ENCODE measurements around the gene ZIC1. TPM values are rescaled to one million over a fixed set of nuclear protein-coding genes. Genes with fewer than 3 reads are reported as not detected.

ZIC1 gene
- total RNA-seq, 1 donor from 2014 or later = not detected

GRCh38 chr3:147427746-147428145, 18.6 kb downstream of the ZIC1 start:
- no peak for DNase-seq (ENCODE audit: low read depth)
- TF ChIP-seq CTCF (conservative IDR thresholded peaks at IDR 0.05; ENCODE audit: low read depth, low read length) = no peak
- H3K4me3 ChIP-seq (ENCODE audit: low read depth, low read length) = no peak overlapping the region

- no peak for DNase-seq (ENCODE audit: low read depth)
- H3K4me3 ChIP-seq (ENCODE audit: low read depth, low read length) = no peak overlapping the region
- TF ChIP-seq CTCF (conservative IDR thresholded peaks at IDR 0.05; ENCODE audit: low read depth, low read length) = no peak
Observed at GRCh38 chr3:147428326-147428725, 19.2 kb downstream of the ZIC1 start.

- DNase-seq (ENCODE audit: low read depth) = no peak
- no peak overlapping the region for H3K4me3 ChIP-seq (ENCODE audit: low read depth, low read length)
- no peak for TF ChIP-seq CTCF (conservative IDR thresholded peaks at IDR 0.05; ENCODE audit: low read depth, low read length)
Observed at GRCh38 chr3:147428754-147429153, 19.6 kb downstream of the ZIC1 start.

GRCh38 chr3:147431751-147432150, 22.6 kb downstream of the ZIC1 start:
- no peak overlapping the region for H3K4me3 ChIP-seq (ENCODE audit: low read depth, low read length)
- TF ChIP-seq CTCF (conservative IDR thresholded peaks at IDR 0.05; ENCODE audit: low read depth, low read length) = no peak
- no peak for DNase-seq (ENCODE audit: low read depth)

- TF ChIP-seq CTCF (conservative IDR thresholded peaks at IDR 0.05; ENCODE audit: low read depth, low read length) = no peak
- no peak for DNase-seq (ENCODE audit: low read depth)
Observed at GRCh38 chr3:147447224-147447623, 38.1 kb downstream of the ZIC1 start.

GRCh38 chr3:147449669-147450068, 40.5 kb downstream of the ZIC1 start:
- DNase-seq (ENCODE audit: low read depth) = no peak
- H3K4me3 ChIP-seq (ENCODE audit: low read depth, low read length) = no peak overlapping the region
- no peak for TF ChIP-seq CTCF (conservative IDR thresholded peaks at IDR 0.05; ENCODE audit: low read depth, low read length)

More at GRCh38 chr3:147447224-147447623, 38.1 kb downstream of the ZIC1 start:
- H3K4me3 ChIP-seq (ENCODE audit: low read depth, low read length) = no peak overlapping the region

GRCh38 chr3:147458995-147459704, 50.0 kb downstream of the ZIC1 start:
- TF ChIP-seq CTCF (conservative IDR thresholded peaks at IDR 0.05; ENCODE audit: low read depth, low read length) = no peak
- DNase-seq (ENCODE audit: low read depth) = no peak

More at GRCh38 chr3:147458995-147459704, 50.0 kb downstream of the ZIC1 start:
- H3K4me3 ChIP-seq (ENCODE audit: low read depth, low read length) = no peak overlapping the region

Data from epithelial cell of proximal tubule (primary cell).